HepG2 (cell line): ENCODE results near the gene FBXW8. TPM values are rescaled to one million over a fixed set of nuclear protein-coding genes. Genes with fewer than 3 reads are reported as not detected.

Experiments
- ATAC-seq: fragments of 200-7000 bp; cut with Tn5 transposase; 3 replicates; pipeline ENCODE4 v1.9.1; 2020; ENCODE audit warnings: mild to moderate bottlenecking, moderate library complexity
- BruUV-seq: library from RNA; stranded (reverse); fragments of 400-500 nt; replicated peaks from 2 replicates; lab custom pipeline; 2021; lab: Mats Ljungman, UMichigan
- CTCF ChIA-PET: fragments of 300-600 bp; formaldehyde crosslinking; extraction: SDS; loops from one replicate; lab custom pipeline; 2021; ENCODE audit warnings: low total read pairs, inconsistent platforms, low intra/inter-chr PET ratio; lab: Yijun Ruan, JAX
- POLR2A ChIA-PET: fragments of 350-600 bp; sonication (Branson Sonifier 250); formaldehyde crosslinking; loops from one replicate; lab custom pipeline; 2020; ENCODE audit warnings: antibody characterized with exemption, inconsistent platforms; lab: Yijun Ruan, JAX
- DNase-seq: peaks from one replicate; pipeline ENCODE4 v3.0.0-alpha.2; 2015; ENCODE audit warnings: low spot score
- FAIRE-seq: peaks from 3 replicates; lab custom pipeline; 2011; peaks lifted over from hg19 to GRCh38; lab: Jason Lieb, UNC
- H2AFZ ChIP-seq: one replicate; pipeline ENCODE4 v1.6.1; 2011; ENCODE audit warnings: low read length, inconsistent platforms
- H3K27ac ChIP-seq: fragments of 300-600 bp; 3 replicates; pipeline ENCODE4 v1.8.0; 2011; ENCODE audit warnings: mixed run types, mild to moderate bottlenecking, mixed read lengths, low read length, inconsistent platforms; ENCODE audit not compliant: insufficient read depth; ENCODE audit errors: extremely low read length
- H3K27me3 ChIP-seq, 2 experiments: fragments of 200-600 bp in 1 of 2; 2 replicates in 1 of 2; 3 replicates in 1 of 2; pipeline versions ENCODE4 v1.6.0 to v1.8.0; 2011; ENCODE audit warnings: low read length in 2 of 2, mild to moderate bottlenecking in 2 of 2, moderate library complexity in 2 of 2, inconsistent platforms in 1 of 2; ENCODE audit not compliant: insufficient read depth in 2 of 2, control insufficient read depth in 1 of 2
- H3K36me3 ChIP-seq, 2 experiments: fragments of 200-600 bp in 1 of 2; replicated peaks in 1 of 2; 2 replicates in 1 of 2; 3 replicates in 1 of 2; pipeline versions ENCODE4 v1.5.1 to v1.8.0; 2011; ENCODE audit warnings: low read length in 2 of 2, inconsistent platforms in 1 of 2; ENCODE audit not compliant: insufficient read depth in 2 of 2, control insufficient read depth in 1 of 2
- H3K4me1 ChIP-seq: 2 replicates; pipeline ENCODE4 v1.5.1; 2012; ENCODE audit warnings: low read length, inconsistent platforms; ENCODE audit not compliant: insufficient read depth
- H3K4me2 ChIP-seq: 2 replicates; pipeline ENCODE4 v1.6.0; 2011; ENCODE audit warnings: low read depth, low read length, inconsistent platforms
- H3K4me3 ChIP-seq, 3 experiments: fragments of 200-600 bp in 1 of 3; sonication (generic), shearing (Covaris generic) in 1 of 3; replicated peaks in 1 of 3; 2 replicates each; pipeline ENCODE4 v1.5.1; 2011 to 2016; ENCODE audit warnings: low read length in 3 of 3, inconsistent platforms in 2 of 3, low read depth in 2 of 3, mild to moderate bottlenecking in 2 of 3, control low read depth in 1 of 3, mixed read lengths in 1 of 3; ENCODE audit not compliant: insufficient read depth in 1 of 3
- H3K79me2 ChIP-seq: one replicate; pipeline ENCODE4 v1.6.1; 2011; ENCODE audit warnings: low read length, inconsistent platforms; ENCODE audit not compliant: insufficient read depth
- H3K9ac ChIP-seq: 2 replicates; pipeline ENCODE4 v1.6.0; 2011; ENCODE audit warnings: mild to moderate bottlenecking, low read depth, low read length, inconsistent platforms; ENCODE audit not compliant: insufficient read depth
- H3K9me3 ChIP-seq: 2 replicates; pipeline ENCODE4 v1.5.1; 2012; ENCODE audit warnings: mild to moderate bottlenecking, low read length
- H4K20me1 ChIP-seq: 2 replicates; pipeline ENCODE4 v1.6.0; 2011; ENCODE audit warnings: inconsistent platforms, mild to moderate bottlenecking, low read length, moderate library complexity; ENCODE audit not compliant: insufficient read depth
- AGO1 ChIP-seq: fragments of 200-400 bp; formaldehyde crosslinking; IDR thresholded peaks from 2 replicates; pipeline ENCODE4 v1.6.1; 2017; ENCODE audit warnings: mild to moderate bottlenecking, low read depth, low read length, moderate library complexity; ENCODE audit not compliant: poor library complexity, severe bottlenecking
- BRD4 ChIP-seq: sonication (generic); formaldehyde crosslinking; IDR thresholded peaks from 2 replicates; pipeline ENCODE4 v1.4.0; 2020; ENCODE audit warnings: missing genetic modification reagents
- FOXA3 ChIP-seq: IDR thresholded peaks from 2 replicates; pipeline ENCODE4 v1.6.1; 2016; ENCODE audit warnings: missing genetic modification reagents, missing compliant biosample characterization
- KDM4B ChIP-seq: sonication (generic); formaldehyde crosslinking; IDR thresholded peaks from 2 replicates; pipeline ENCODE4 v1.4.0; 2020; ENCODE audit warnings: missing genetic modification reagents
- MZF1 ChIP-seq: sonication (generic); formaldehyde crosslinking; IDR thresholded peaks from 2 replicates; pipeline ENCODE4 v1.8.1; 2023; ENCODE audit warnings: mild to moderate bottlenecking, missing genetic modification reagents, borderline replicate concordance
- THAP7 ChIP-seq: sonication (generic); formaldehyde crosslinking; IDR thresholded peaks from 2 replicates; pipeline ENCODE4 v1.8.1; 2023; ENCODE audit warnings: mild to moderate bottlenecking, missing genetic modification reagents
- ZFP36L2 ChIP-seq: sonication (generic); formaldehyde crosslinking; IDR thresholded peaks from 2 replicates; pipeline ENCODE4 v1.4.0; 2020; ENCODE audit warnings: missing genetic modification reagents
- ZNF331 ChIP-seq: sonication (generic); formaldehyde crosslinking; IDR thresholded peaks from 2 replicates; pipeline ENCODE4 v1.4.0; 2020; ENCODE audit warnings: missing genetic modification reagents
- ZNF33A ChIP-seq: sonication (generic); formaldehyde crosslinking; IDR thresholded peaks from 2 replicates; pipeline ENCODE4 v1.5.1; 2020; ENCODE audit warnings: missing genetic modification reagents, mild to moderate bottlenecking, moderate library complexity, borderline replicate concordance
- ZNF510 ChIP-seq: sonication (generic); formaldehyde crosslinking; IDR thresholded peaks from 2 replicates; pipeline ENCODE4 v1.4.0; 2020; ENCODE audit warnings: low read depth, mild to moderate bottlenecking, missing genetic modification reagents
- ZNF513 ChIP-seq: sonication (generic); formaldehyde crosslinking; conservative IDR thresholded peaks from 2 replicates; pipeline ENCODE4 v1.5.0; 2020; ENCODE audit warnings: missing genetic modification reagents
- ZNF530 ChIP-seq: sonication (generic); formaldehyde crosslinking; IDR thresholded peaks from 2 replicates; pipeline ENCODE4 v1.5.0; 2020; ENCODE audit warnings: low read depth, mild to moderate bottlenecking, missing genetic modification reagents
- ZNF577 ChIP-seq: sonication (generic); formaldehyde crosslinking; IDR thresholded peaks from 2 replicates; pipeline ENCODE4 v1.4.0; 2020; ENCODE audit warnings: mild to moderate bottlenecking, low read depth, missing genetic modification reagents, borderline replicate concordance
- ZNF605 ChIP-seq: sonication (generic); formaldehyde crosslinking; IDR thresholded peaks from 2 replicates; pipeline ENCODE4 v1.8.0; 2022; ENCODE audit warnings: mild to moderate bottlenecking, missing genetic modification reagents
- ZNF7 ChIP-seq: IDR thresholded peaks from 2 replicates; pipeline ENCODE4 v1.6.1; 2016; ENCODE audit warnings: missing biosample characterization, missing genetic modification reagents
- ZNF704 ChIP-seq: sonication (generic); formaldehyde crosslinking; IDR thresholded peaks from 2 replicates; pipeline ENCODE4 v1.8.1; 2023; ENCODE audit warnings: mild to moderate bottlenecking, inconsistent platforms, moderate library complexity, missing genetic modification reagents, borderline replicate concordance
- ZNF724P ChIP-seq: sonication (generic); formaldehyde crosslinking; IDR thresholded peaks from 2 replicates; pipeline ENCODE4 v1.8.0; 2022; ENCODE audit warnings: missing genetic modification reagents, borderline replicate concordance
- ZNF777 ChIP-seq: sonication (generic); formaldehyde crosslinking; IDR thresholded peaks from 2 replicates; pipeline ENCODE4 v1.4.0; 2020; ENCODE audit warnings: missing genetic modification reagents
- ZSCAN29 ChIP-seq: sonication (generic); formaldehyde crosslinking; conservative IDR thresholded peaks from 2 replicates; pipeline ENCODE4 v1.4.0; 2020; ENCODE audit warnings: mild to moderate bottlenecking, missing genetic modification reagents
- WGBS: methylation state at CpG from one replicate; pipeline ENCODE4 v1.1.6; 2017; ENCODE audit warnings: low lambda C conversion rate; 5-methylcytosine and 5-hydroxymethylcytosine counted together
- in situ Hi-C: cut with HindIII; loops from 2 replicates; pipeline ENCODE4 v1.10.0; 2017; ENCODE audit warnings: low pct_unique_long_range_greater_than_20kb; ENCODE audit not compliant: extremely low pct_ligation_motif_present
- intact Hi-C: fragments of 100-400 bp; cut with micrococcal nuclease; formaldehyde crosslinking; loops from one replicate; pipeline ENCODE4 v1.10.0; 2022; ENCODE audit not compliant: unreplicated experiment
- polyA plus RNA-seq, 8 experiments: library from polyadenylated mRNA; depleted of rRNA in 3 of 8; stranded (reverse) in 7 of 8; unstranded in 1 of 8; fragments of >200 nt; fragmentation: Illumina TruSeq in 4 of 8; extraction: Trizol in 4 of 8; gene quantifications; 2 replicates each; pipeline versions ENCODE4 v1.2.1 to v1.2.3, GENCODE V29; 2011 to 2016; ENCODE audit warnings: low read depth in 4 of 8, missing spikeins in 1 of 8, mixed read lengths in 1 of 8; ENCODE audit not compliant: insufficient read depth in 1 of 8
- total RNA-seq, 5 experiments: library from RNA; depleted of rRNA; stranded (reverse); fragments of >200 nt; fragmentation: Illumina TruSeq; extraction: Trizol; gene quantifications; 2 replicates each; pipeline ENCODE4 v1.2.3, GENCODE V29; 2016; ENCODE audit warnings: low read depth in 1 of 5

The FBXW8 gene
- total and polyA plus RNA-seq, 2 of the 13 experiments (the other 11 are each of a cell fraction or from before 2014, with no cell fraction given): 5.1 to 5.9 TPM

GRCh38 chr12:116969615-116970585 is 59.1 kb downstream of the FBXW8 start:
- no peak overlapping the region for H3K27ac ChIP-seq
- no peak overlapping the region for H3K4me2 ChIP-seq
- no peak overlapping the region for H2AFZ ChIP-seq
- DNase-seq: no peak
- intact Hi-C loops: no loop called here
- H3K9ac ChIP-seq: no peak overlapping the region
- no peak for ATAC-seq
- TF ChIP-seq ZNF331 (no peak), FOXA3 (CRISPR knock-in tag) (no peak), ZSCAN29 (no peak), KDM4B (CRISPR knock-in tag) (no peak), ZNF777 (no peak), MZF1 (no peak), ZNF577 (CRISPR knock-in tag) (no peak), THAP7 (CRISPR knock-in tag) (no peak), ZNF704 (CRISPR knock-in tag) (no peak), ZNF513 (CRISPR knock-in tag) (no peak), ZFP36L2 (CRISPR knock-in tag) (no peak), ZNF724P (no peak), AGO1 (no peak), BRD4 (CRISPR knock-in tag) (no peak), ZNF33A (CRISPR knock-in tag) (no peak), ZNF530 (no peak), ZNF605 (CRISPR knock-in tag) (no peak), ZNF7 (CRISPR knock-in tag) (no peak), ZNF510 (CRISPR knock-in tag) (no peak)
- TF ChIP-seq, all 625 proteins: peak for 0
- POLR2A ChIA-PET: no interaction called here
- no peak for FAIRE-seq
- no peaks in the 10 kb centered on the region for H3K4me1 ChIP-seq
- no TSS peak for BruUV-seq
- H4K20me1 ChIP-seq: no peaks in the 10 kb centered on the region
- 90% methylated on average over 30 of the region's 30 CpGs for WGBS
- in situ Hi-C loops: no loop called here
- H3K4me3 ChIP-seq: no peak overlapping the region
- peaks cover 3 to 7% of the 10 kb centered on the region in 2 experiments; a peak in 4 of 5 replicates for H3K36me3 ChIP-seq
- no peaks in the 10 kb centered on the region for H3K79me2 ChIP-seq
- CTCF ChIA-PET: no interaction called here
- H3K27me3 ChIP-seq: no peaks in the 10 kb centered on the region
- H3K9me3 ChIP-seq: no peaks in the 10 kb centered on the region
